ENCODE results near the gene TIAM2.
"Not testable (repeated sequence)": the region's sequence is repeated elsewhere in the genome, so short reads cannot be mapped to it uniquely, and the experiment has no call there.

Gene TIAM2

GRCh38 chr6:155190677-155191076 lies 195.6 kb downstream of the TIAM2 start:
- no peak for DNase-seq

GRCh38 chr6:155193526-155193925 lies 198.4 kb downstream of the TIAM2 start:
- no peak for DNase-seq

GRCh38 chr6:155194399-155194798 lies 199.3 kb downstream of the TIAM2 start:
- DNase-seq: no peak

- no peak for DNase-seq
Measured at GRCh38 chr6:155195903-155196302, 200.8 kb downstream of the TIAM2 start.

GRCh38 chr6:155196911-155197310 lies 201.8 kb downstream of the TIAM2 start:
- peak in 1 of 58 donors; percentile 18 for DNase-seq

- no peak for DNase-seq
Measured at GRCh38 chr6:155197932-155198331, 202.8 kb downstream of the TIAM2 start.

- DNase-seq: no peak
Measured at GRCh38 chr6:155200012-155200411, 204.9 kb downstream of the TIAM2 start.

- DNase-seq: peak in 1 of 58 donors; percentile 44
Measured at GRCh38 chr6:155201461-155202226, 206.5 kb downstream of the TIAM2 start.

- no peak for DNase-seq
Measured at GRCh38 chr6:155207223-155207622, 212.1 kb downstream of the TIAM2 start.

- DNase-seq: no peak
Measured at GRCh38 chr6:155212106-155212505, 217.0 kb downstream of the TIAM2 start.

- DNase-seq: no peak
Measured at GRCh38 chr6:155212616-155213380, 217.7 kb downstream of the TIAM2 start.

- DNase-seq: no peak
Measured at GRCh38 chr6:155213611-155214372, 218.7 kb downstream of the TIAM2 start.

- no peak for DNase-seq
Measured at GRCh38 chr6:155215906-155216305, 220.8 kb downstream of the TIAM2 start.

- DNase-seq: peak in 23 of 58 donors; percentile 10 to 70 (median 34)
Measured at GRCh38 chr6:155216312-155217046, 221.4 kb downstream of the TIAM2 start.

- not testable (repeated sequence) for DNase-seq
Measured at GRCh38 chr6:155218711-155219110, 223.6 kb downstream of the TIAM2 start.

- peak in 9 of 58 donors; percentile 10 to 47 (median 21) for DNase-seq
Measured at GRCh38 chr6:155219299-155219698, 224.2 kb downstream of the TIAM2 start.

GRCh38 chr6:155219858-155220301 lies 224.8 kb downstream of the TIAM2 start:
- DNase-seq: peak in 49 of 58 donors; percentile 12 to 90 (median 45)

- no peak for DNase-seq
Measured at GRCh38 chr6:155221086-155221485, 226.0 kb downstream of the TIAM2 start.

- DNase-seq: no peak
Measured at GRCh38 chr6:155222506-155222905, 227.4 kb downstream of the TIAM2 start.

GRCh38 chr6:155223646-155224451 lies 228.7 kb downstream of the TIAM2 start:
- peak in 1 of 58 donors; percentile 16 for DNase-seq

Measured in anterior cingulate cortex (tissue), 58 donors.